Ovary (tissue), 9 donors: Measurements from ENCODE around the gene BFAR. TPM values are rescaled to one million over a fixed set of nuclear protein-coding genes. Genes with fewer than 3 reads are reported as not detected.

ENCODE experiments used
- DNase-seq, 5 donors: peaks; one replicate each; pipeline ENCODE4 v3.0.0-alpha.2; 2019 to 2020
- H3K27ac ChIP-seq, 2 donors: fragments of 200-600 bp; one replicate each; pipeline versions ENCODE4 v1.5.1 to v1.8.0; 2019 to 2022
- H3K27me3 ChIP-seq: fragments of 200-600 bp; one replicate; pipeline ENCODE4 v1.8.0; 2022
- H3K36me3 ChIP-seq: fragments of 200-600 bp; sonication (generic); one replicate; pipeline ENCODE4 v1.5.1; 2019
- H3K4me1 ChIP-seq: one replicate; pipeline ENCODE4 v1.8.1; 2013; ENCODE audit warnings: mild to moderate bottlenecking, moderate library complexity; ENCODE audit not compliant: insufficient read depth
- H3K4me3 ChIP-seq: fragments of 200-600 bp; sonication (generic); one replicate; pipeline ENCODE4 v1.5.1; 2017
- H3K9me3 ChIP-seq, 2 donors: fragments of 200-600 bp in 1 of 2; sonication (generic) in 1 of 2; one replicate each; pipeline versions ENCODE4 v1.5.1 to v1.8.1; 2013 to 2019; ENCODE audit warnings: mild to moderate bottlenecking in 1 of 2, moderate library complexity in 1 of 2
- EP300 ChIP-seq: sonication (generic); formaldehyde crosslinking; IDR thresholded peaks from one replicate; pipeline ENCODE4 v1.6.1; 2017; ENCODE audit warnings: antibody characterized with exemption
- POLR2A ChIP-seq: fragments of 450-650 bp; IDR thresholded peaks from one replicate; pipeline ENCODE4 v1.6.1; 2017; ENCODE audit warnings: antibody characterized with exemption, mild to moderate bottlenecking, moderate library complexity
- WGBS, 3 donors: extraction: QIAGEN DNeasy Blood & Tissue Kit in 1 of 3; methylation state at CpG; one replicate each; pipeline versions ENCODE4 v1.1.5 to v1.1.7; 2013 to 2017; 5-methylcytosine and 5-hydroxymethylcytosine counted together
- intact Hi-C, 4 donors: fragments of 100-400 bp; cut with DNase I; formaldehyde crosslinking; loops; one replicate each; pipeline versions ENCODE4 v1.11.0 to v1.15.1; 2022 to 2023
- polyA plus RNA-seq, 2 donors: library from polyadenylated mRNA; stranded (reverse); fragments of 200-250 nt in 1 of 2; fragments of 350-450 nt in 1 of 2; fragmentation: Illumina TruSeq in 1 of 2; extraction: RNeasy Lipid Tissue Mini Kit (QIAGEN cat#74804) in 1 of 2; gene quantifications; one replicate each; pipeline ENCODE4 v1.2.3, GENCODE V29; 2013 to 2014
- total RNA-seq, 7 donors: library from RNA; depleted of rRNA in 2 of 7; stranded (reverse); fragments of >200 nt in 2 of 7; fragmentation: NEBNext Ultra II Directional in 3 of 7; extraction: Animal tissue kit (Norgen Biotek cat#: 25700) in 3 of 7; gene quantifications; one replicate each; pipeline versions ENCODE4 v1.1.0 to v1.2.4, GENCODE V29; 2016 to 2023
- TF ChIP-seq, protein P1 (sequence below), 3 donors: fragments of 450-650 bp in 2 of 3; fragments of 200-600 bp in 1 of 3; IDR thresholded peaks; one replicate each; pipeline versions ENCODE4 v1.5.1 to v1.8.0; 2016 to 2022; ENCODE audit warnings: antibody characterized with exemption in 3 of 3, mild to moderate bottlenecking in 1 of 3
- donor health status: DM: no; HTN: no; CAD: no; lungs with moderate emphysema.
- donor health status: DM: no; HTN: no; CAD: no.
- donor health status: Bipolar disorder and iron deficiency.
- donor health status: DM: yes; HTN: yes; CAD: no.
- donor health status: DM: no; HTN: no; CAD: no.
- donor health status: DM: yes; HTN: yes; CAD: no.

Gene BFAR
- total and polyA plus RNA-seq, 9 donors: 42.2 to 83.7 (median 49.4) TPM

GRCh38 chr16:14609716-14610115 lies 23.0 kb upstream of the BFAR start:
- Histone ChIP-seq H3K27me3 (no peaks in the 10 kb centered on the region), H3K4me3 (no peak overlapping the region), H3K27ac (no peak overlapping the region), H3K4me1 (no peaks in the 10 kb centered on the region), H3K36me3 (no peaks in the 10 kb centered on the region), H3K9me3 (no peaks in the 10 kb centered on the region)
- 90 to 94% (median 93%) methylated on average over 6 of the region's 6 CpGs for WGBS, 3 donors
- no peak for DNase-seq
- intact Hi-C loops: loop anchor here in 1 of 4 donors (10.0 kb wide), 1 partner anchor 65 kb away; no protein-coding TSS in a partner anchor
- TF ChIP-seq, protein P1, sequence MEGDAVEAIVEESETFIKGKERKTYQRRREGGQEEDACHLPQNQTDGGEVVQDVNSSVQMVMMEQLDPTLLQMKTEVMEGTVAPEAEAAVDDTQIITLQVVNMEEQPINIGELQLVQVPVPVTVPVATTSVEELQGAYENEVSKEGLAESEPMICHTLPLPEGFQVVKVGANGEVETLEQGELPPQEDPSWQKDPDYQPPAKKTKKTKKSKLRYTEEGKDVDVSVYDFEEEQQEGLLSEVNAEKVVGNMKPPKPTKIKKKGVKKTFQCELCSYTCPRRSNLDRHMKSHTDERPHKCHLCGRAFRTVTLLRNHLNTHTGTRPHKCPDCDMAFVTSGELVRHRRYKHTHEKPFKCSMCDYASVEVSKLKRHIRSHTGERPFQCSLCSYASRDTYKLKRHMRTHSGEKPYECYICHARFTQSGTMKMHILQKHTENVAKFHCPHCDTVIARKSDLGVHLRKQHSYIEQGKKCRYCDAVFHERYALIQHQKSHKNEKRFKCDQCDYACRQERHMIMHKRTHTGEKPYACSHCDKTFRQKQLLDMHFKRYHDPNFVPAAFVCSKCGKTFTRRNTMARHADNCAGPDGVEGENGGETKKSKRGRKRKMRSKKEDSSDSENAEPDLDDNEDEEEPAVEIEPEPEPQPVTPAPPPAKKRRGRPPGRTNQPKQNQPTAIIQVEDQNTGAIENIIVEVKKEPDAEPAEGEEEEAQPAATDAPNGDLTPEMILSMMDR (IDR thresholded peaks at IDR 0.05): no peak
- TF ChIP-seq POLR2A (no peak), EP300 (no peak)

DNA sequence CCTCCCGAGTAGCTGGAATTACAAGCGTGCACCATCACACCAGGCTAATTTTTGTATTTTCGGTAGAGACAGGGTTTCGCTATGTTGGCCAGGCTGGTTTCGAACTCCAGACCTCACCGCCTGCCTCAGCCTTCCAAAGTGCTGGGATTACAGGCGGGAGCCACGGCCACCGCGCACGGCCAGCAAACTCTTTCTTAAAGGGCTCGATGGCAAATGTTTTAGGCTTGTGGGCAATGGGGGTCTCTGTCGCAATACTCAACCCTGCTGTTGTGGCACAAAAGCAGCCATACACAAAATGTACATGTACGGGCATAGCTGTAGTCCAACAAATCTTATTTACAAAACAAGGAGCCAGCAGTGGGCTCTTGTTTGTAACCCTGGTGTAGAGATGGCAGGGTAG lies 21.1 kb upstream of the BFAR start:
- no peaks in the 10 kb centered on the region for H3K9me3 ChIP-seq
- 95 to 96% (median 95%) methylated on average over 14 of the region's 14 CpGs for WGBS, 3 donors
- H3K36me3 ChIP-seq: no peaks in the 10 kb centered on the region
- intact Hi-C loops: no loop called here
- no peaks in the 10 kb centered on the region for H3K27me3 ChIP-seq
- TF ChIP-seq EP300 (no peak), POLR2A (no peak)
- TF ChIP-seq, protein P1 (IDR thresholded peaks at IDR 0.05): no peak
- H3K27ac ChIP-seq: no peak overlapping the region
- H3K4me3 ChIP-seq: no peak overlapping the region
- no peaks in the 10 kb centered on the region for H3K4me1 ChIP-seq
- no peak for DNase-seq

DNA sequence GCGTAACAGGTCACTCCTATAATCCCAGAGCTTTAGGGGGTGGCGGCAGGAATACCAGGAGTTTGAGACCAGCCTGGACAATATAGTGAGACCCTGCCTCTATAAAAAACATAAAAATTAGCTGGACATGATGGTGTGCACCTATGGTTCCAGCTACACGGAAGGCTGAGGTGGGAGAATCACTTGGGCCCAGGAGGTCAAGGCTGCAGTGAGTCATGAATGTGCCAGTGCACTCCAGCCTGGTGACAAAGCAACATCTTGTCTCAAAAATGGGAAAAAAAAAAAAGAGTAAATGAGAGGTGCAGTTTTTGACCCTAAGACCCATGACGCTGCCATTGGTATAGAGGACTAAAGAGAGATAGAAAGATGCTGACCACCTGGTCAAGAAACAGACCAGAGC lies 18.8 kb upstream of the BFAR start:
- Histone ChIP-seq H3K4me3 (no peak overlapping the region), H3K36me3 (no peaks in the 10 kb centered on the region), H3K4me1 (no peaks in the 10 kb centered on the region), H3K27me3 (no peaks in the 10 kb centered on the region), H3K27ac (no peak overlapping the region), H3K9me3 (no peaks in the 10 kb centered on the region)
- intact Hi-C loops: no loop called here
- no peak for DNase-seq
- 90 to 93% (median 93%) methylated on average over 4 of the region's 4 CpGs for WGBS, 3 donors
- TF ChIP-seq POLR2A (no peak), EP300 (no peak)
- TF ChIP-seq, protein P1 (IDR thresholded peaks at IDR 0.05): no peak

GRCh38 chr16:14616280-14616679 lies 16.5 kb upstream of the BFAR start:
- Histone ChIP-seq H3K27ac (no peak overlapping the region), H3K27me3 (no peaks in the 10 kb centered on the region), H3K4me1 (no peaks in the 10 kb centered on the region), H3K36me3 (no peaks in the 10 kb centered on the region), H3K4me3 (no peak overlapping the region), H3K9me3 (no peaks in the 10 kb centered on the region)
- no peak for DNase-seq
- 73 to 88% (median 75%) methylated on average over 4 of the region's 4 CpGs for WGBS, 3 donors
- TF ChIP-seq POLR2A (no peak), EP300 (no peak)
- TF ChIP-seq, protein P1 (IDR thresholded peaks at IDR 0.05): no peak
- intact Hi-C loops: no loop called here

DNA sequence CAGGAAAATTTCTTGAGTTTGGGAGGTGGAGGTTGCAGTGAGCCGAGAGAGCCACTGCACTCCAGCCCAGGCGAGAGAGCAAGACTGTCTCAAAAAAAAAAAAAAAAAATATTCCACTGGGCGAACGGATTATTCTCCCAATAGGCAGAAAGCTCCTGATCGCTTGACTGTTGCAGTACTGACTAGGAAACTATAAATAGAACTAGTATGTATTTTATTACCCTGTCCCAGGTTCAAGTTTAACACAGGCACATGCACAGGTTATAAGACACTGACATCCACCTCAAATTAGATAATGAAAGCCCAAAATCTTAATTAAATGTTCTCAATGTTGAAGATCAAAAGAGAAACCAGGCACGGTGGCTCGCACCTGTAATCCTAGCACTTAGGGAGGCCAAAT lies 14.2 kb upstream of the BFAR start:
- H3K4me3 ChIP-seq: no peak overlapping the region
- intact Hi-C loops: no loop called here
- no peaks in the 10 kb centered on the region for H3K27me3 ChIP-seq
- no peak for DNase-seq
- no peak overlapping the region for H3K27ac ChIP-seq
- WGBS, 3 donors: 78 to 94% (median 86%) methylated on average over 7 of the region's 7 CpGs
- no peaks in the 10 kb centered on the region for H3K9me3 ChIP-seq
- no peaks in the 10 kb centered on the region for H3K36me3 ChIP-seq
- TF ChIP-seq, protein P1 (IDR thresholded peaks at IDR 0.05): no peak
- no peak for TF ChIP-seq EP300
- no peak for TF ChIP-seq POLR2A
- no peaks in the 10 kb centered on the region for H3K4me1 ChIP-seq
